Ovary (tissue), 3 donors: ENCODE measurements around the gene GALNT8.

Experiments used
- EP300 ChIP-seq: sonication (generic); formaldehyde crosslinking; IDR thresholded peaks from one replicate; pipeline ENCODE4 v1.6.1; 2017; ENCODE audit warnings: antibody characterized with exemption
- POLR2A ChIP-seq: fragments of 450-650 bp; IDR thresholded peaks from one replicate; pipeline ENCODE4 v1.6.1; 2017; ENCODE audit warnings: antibody characterized with exemption, mild to moderate bottlenecking, moderate library complexity
- TF ChIP-seq, protein P1 (sequence below), 3 donors: fragments of 450-650 bp in 2 of 3; fragments of 200-600 bp in 1 of 3; IDR thresholded peaks; one replicate each; pipeline versions ENCODE4 v1.5.1 to v1.8.0; 2016 to 2022; ENCODE audit warnings: antibody characterized with exemption in 3 of 3, mild to moderate bottlenecking in 1 of 3
- donor health status: DM: no; HTN: no; CAD: no.

DNA sequence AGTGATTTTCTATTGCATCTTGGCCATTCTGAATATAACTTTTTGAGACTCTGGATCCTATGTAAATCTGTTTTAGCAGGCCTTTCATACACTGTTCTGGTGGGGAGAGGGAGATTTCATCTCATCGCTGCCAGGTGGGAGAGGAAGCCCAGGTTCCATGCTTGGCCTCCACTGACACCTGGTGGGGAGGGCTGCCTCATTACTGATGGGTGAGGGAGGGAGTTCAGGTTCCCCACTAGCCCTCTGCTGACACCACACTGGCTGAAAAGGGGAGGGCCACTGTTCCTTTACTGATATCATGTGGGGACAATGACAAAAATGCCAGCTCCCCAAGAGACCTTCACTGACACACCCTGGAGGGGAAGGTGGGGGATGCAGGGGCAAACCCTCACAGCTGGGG is 2.4 kb upstream of the GALNT8 start:
- TF ChIP-seq, protein P1, sequence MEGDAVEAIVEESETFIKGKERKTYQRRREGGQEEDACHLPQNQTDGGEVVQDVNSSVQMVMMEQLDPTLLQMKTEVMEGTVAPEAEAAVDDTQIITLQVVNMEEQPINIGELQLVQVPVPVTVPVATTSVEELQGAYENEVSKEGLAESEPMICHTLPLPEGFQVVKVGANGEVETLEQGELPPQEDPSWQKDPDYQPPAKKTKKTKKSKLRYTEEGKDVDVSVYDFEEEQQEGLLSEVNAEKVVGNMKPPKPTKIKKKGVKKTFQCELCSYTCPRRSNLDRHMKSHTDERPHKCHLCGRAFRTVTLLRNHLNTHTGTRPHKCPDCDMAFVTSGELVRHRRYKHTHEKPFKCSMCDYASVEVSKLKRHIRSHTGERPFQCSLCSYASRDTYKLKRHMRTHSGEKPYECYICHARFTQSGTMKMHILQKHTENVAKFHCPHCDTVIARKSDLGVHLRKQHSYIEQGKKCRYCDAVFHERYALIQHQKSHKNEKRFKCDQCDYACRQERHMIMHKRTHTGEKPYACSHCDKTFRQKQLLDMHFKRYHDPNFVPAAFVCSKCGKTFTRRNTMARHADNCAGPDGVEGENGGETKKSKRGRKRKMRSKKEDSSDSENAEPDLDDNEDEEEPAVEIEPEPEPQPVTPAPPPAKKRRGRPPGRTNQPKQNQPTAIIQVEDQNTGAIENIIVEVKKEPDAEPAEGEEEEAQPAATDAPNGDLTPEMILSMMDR (IDR thresholded peaks at IDR 0.05): no peak
- TF ChIP-seq POLR2A: no peak
- no peak for TF ChIP-seq EP300
